OCI-LY3 (cell line): ENCODE results near the gene LMBR1.

Experiments
- CTCF ChIP-seq: fragments of 200-600, 300-600 bp; sonication (generic); IDR thresholded peaks from 2 replicates; pipeline ENCODE4 v1.5.1; 2014; ENCODE audit warnings: antibody characterized with exemption, low read length, low read depth
- EZH2phosphoT487 ChIP-seq: fragments of 200-600 bp; shearing (Covaris generic); IDR thresholded peaks from 2 replicates; pipeline ENCODE4 v1.6.1; 2018; ENCODE audit warnings: antibody characterized with exemption, mixed run types, low read depth

GRCh38 chr7:156680281-156680680 lies 212.7 kb downstream of the LMBR1 start:
- TF ChIP-seq CTCF (no peak), EZH2phosphoT487 (no peak)
